ENCODE measurements around the gene GALK1.
"Not testable (repeated sequence)": the region's sequence is repeated elsewhere in the genome, so short reads cannot be mapped to it uniquely, and the experiment has no call there.

GALK1 gene

GRCh38 chr17:75764417-75764710 is 628 bp downstream of the GALK1 start:
- WGBS, 2 experiments, result 21 to 24% methylated on average over 14 of the region's 14 CpGs
- H3K36me3 ChIP-seq (ENCODE audit: control insufficient read depth, insufficient read depth, low read length), result no peaks in the 10 kb centered on the region
- H3K9me3 ChIP-seq (ENCODE audit: control insufficient read depth, low read length), result no peaks in the 10 kb centered on the region
- no peak overlapping the region for H3K27ac ChIP-seq (ENCODE audit: insufficient read depth, low read depth, low read length, poor library complexity, severe bottlenecking)
- peaks cover 8% of the 10 kb centered on the region for H3K4me1 ChIP-seq (ENCODE audit: control insufficient read depth, insufficient read depth, low read length)
- H3K27me3 ChIP-seq (ENCODE audit: control insufficient read depth, insufficient read depth, low read length, poor library complexity, severe bottlenecking), result peaks cover 6% of the 10 kb centered on the region
- H3K4me3 ChIP-seq (ENCODE audit: insufficient read depth, low read depth, low read length), result peak overlapping the region; percentile 65

GRCh38 chr17:75763613-75764416 is 1.2 kb downstream of the GALK1 start:
- H3K4me3 ChIP-seq (ENCODE audit: insufficient read depth, low read depth, low read length), result peak overlapping the region; percentile 65
- peaks cover 6% of the 10 kb centered on the region for H3K27me3 ChIP-seq (ENCODE audit: control insufficient read depth, insufficient read depth, low read length, poor library complexity, severe bottlenecking)
- 82 to 85% methylated on average over 16 of the region's 16 CpGs for WGBS, 2 experiments
- no peak overlapping the region for H3K27ac ChIP-seq (ENCODE audit: insufficient read depth, low read depth, low read length, poor library complexity, severe bottlenecking)
- H3K9me3 ChIP-seq (ENCODE audit: control insufficient read depth, low read length), result no peaks in the 10 kb centered on the region
- peaks cover 8% of the 10 kb centered on the region for H3K4me1 ChIP-seq (ENCODE audit: control insufficient read depth, insufficient read depth, low read length)
- no peaks in the 10 kb centered on the region for H3K36me3 ChIP-seq (ENCODE audit: control insufficient read depth, insufficient read depth, low read length)

GRCh38 chr17:75763269-75763607 is 1.8 kb downstream of the GALK1 start:
- Histone ChIP-seq H3K4me1 (ENCODE audit: control insufficient read depth, insufficient read depth, low read length) (peaks cover 8% of the 10 kb centered on the region), H3K36me3 (ENCODE audit: control insufficient read depth, insufficient read depth, low read length) (no peaks in the 10 kb centered on the region), H3K27ac (ENCODE audit: insufficient read depth, low read depth, low read length, poor library complexity, severe bottlenecking) (no peak overlapping the region), H3K9me3 (ENCODE audit: control insufficient read depth, low read length) (no peaks in the 10 kb centered on the region), H3K4me3 (ENCODE audit: insufficient read depth, low read depth, low read length) (no peak overlapping the region), H3K27me3 (ENCODE audit: control insufficient read depth, insufficient read depth, low read length, poor library complexity, severe bottlenecking) (peaks cover 6% of the 10 kb centered on the region)
- WGBS, 2 experiments, result 95% methylated on average over 3 of the region's 3 CpGs

GRCh38 chr17:75762513-75763268 is 2.3 kb downstream of the GALK1 start:
- Histone ChIP-seq H3K27me3 (ENCODE audit: control insufficient read depth, insufficient read depth, low read length, poor library complexity, severe bottlenecking) (peaks cover 6% of the 10 kb centered on the region), H3K4me1 (ENCODE audit: control insufficient read depth, insufficient read depth, low read length) (peaks cover 8% of the 10 kb centered on the region), H3K27ac (ENCODE audit: insufficient read depth, low read depth, low read length, poor library complexity, severe bottlenecking) (no peak overlapping the region), H3K9me3 (ENCODE audit: control insufficient read depth, low read length) (no peaks in the 10 kb centered on the region), H3K36me3 (ENCODE audit: control insufficient read depth, insufficient read depth, low read length) (no peaks in the 10 kb centered on the region), H3K4me3 (ENCODE audit: insufficient read depth, low read depth, low read length) (no peak overlapping the region)
- 96 to 97% methylated on average over 27 of the region's 27 CpGs for WGBS, 2 experiments

- not testable (repeated sequence) for H3K4me3 ChIP-seq (ENCODE audit: insufficient read depth, low read depth, low read length); H3K9me3 ChIP-seq (ENCODE audit: control insufficient read depth, low read length); H3K36me3 ChIP-seq (ENCODE audit: control insufficient read depth, insufficient read depth, low read length); H3K27ac ChIP-seq (ENCODE audit: insufficient read depth, low read depth, low read length, poor library complexity, severe bottlenecking); H3K27me3 ChIP-seq (ENCODE audit: control insufficient read depth, insufficient read depth, low read length, poor library complexity, severe bottlenecking)
- 91 to 92% methylated on average over 6 of the region's 6 CpGs for WGBS, 2 experiments
- peaks cover 12% of the 10 kb centered on the region for H3K4me1 ChIP-seq (ENCODE audit: control insufficient read depth, insufficient read depth, low read length)
Measured at GRCh38 chr17:75759978-75760640, 4.9 kb downstream of the GALK1 start.

GRCh38 chr17:75759457-75759856 is 5.5 kb downstream of the GALK1 start:
- Histone ChIP-seq H3K27ac (ENCODE audit: insufficient read depth, low read depth, low read length, poor library complexity, severe bottlenecking) (no peak overlapping the region), H3K9me3 (ENCODE audit: control insufficient read depth, low read length) (no peaks in the 10 kb centered on the region), H3K4me3 (ENCODE audit: insufficient read depth, low read depth, low read length) (no peak overlapping the region), H3K36me3 (ENCODE audit: control insufficient read depth, insufficient read depth, low read length) (no peaks in the 10 kb centered on the region), H3K27me3 (ENCODE audit: control insufficient read depth, insufficient read depth, low read length, poor library complexity, severe bottlenecking) (peaks cover 6% of the 10 kb centered on the region), H3K4me1 (ENCODE audit: control insufficient read depth, insufficient read depth, low read length) (peaks cover 12% of the 10 kb centered on the region)
- 82 to 88% methylated on average over 3 of the region's 3 CpGs for WGBS, 2 experiments

- WGBS, 2 experiments, result 90% methylated on average over 41 of the region's 41 CpGs
- no peak overlapping the region for H3K27ac ChIP-seq (ENCODE audit: insufficient read depth, low read depth, low read length, poor library complexity, severe bottlenecking)
Measured at GRCh38 chr17:75758131-75758905, 6.7 kb downstream of the GALK1 start.

GRCh38 chr17:75757086-75757681 is 7.8 kb downstream of the GALK1 start:
- Histone ChIP-seq H3K4me3 (ENCODE audit: insufficient read depth, low read depth, low read length) (no peak overlapping the region), H3K27me3 (ENCODE audit: control insufficient read depth, insufficient read depth, low read length, poor library complexity, severe bottlenecking) (peaks cover 12% of the 10 kb centered on the region), H3K36me3 (ENCODE audit: control insufficient read depth, insufficient read depth, low read length) (no peaks in the 10 kb centered on the region), H3K27ac (ENCODE audit: insufficient read depth, low read depth, low read length, poor library complexity, severe bottlenecking) (no peak overlapping the region), H3K4me1 (ENCODE audit: control insufficient read depth, insufficient read depth, low read length) (peaks cover 4% of the 10 kb centered on the region), H3K9me3 (ENCODE audit: control insufficient read depth, low read length) (no peaks in the 10 kb centered on the region)
- WGBS, 2 experiments, result 89 to 91% methylated on average over 21 of the region's 21 CpGs

More at GRCh38 chr17:75758131-75758905, 6.7 kb downstream of the GALK1 start:
- Histone ChIP-seq H3K4me3 (ENCODE audit: insufficient read depth, low read depth, low read length) (no peak overlapping the region), H3K9me3 (ENCODE audit: control insufficient read depth, low read length) (no peaks in the 10 kb centered on the region), H3K4me1 (ENCODE audit: control insufficient read depth, insufficient read depth, low read length) (peaks cover 4% of the 10 kb centered on the region), H3K36me3 (ENCODE audit: control insufficient read depth, insufficient read depth, low read length) (no peaks in the 10 kb centered on the region), H3K27me3 (ENCODE audit: control insufficient read depth, insufficient read depth, low read length, poor library complexity, severe bottlenecking) (peaks cover 6% of the 10 kb centered on the region)

- peaks cover 4% of the 10 kb centered on the region for H3K4me1 ChIP-seq (ENCODE audit: control insufficient read depth, insufficient read depth, low read length)
- 92 to 93% methylated on average over 29 of the region's 29 CpGs for WGBS, 2 experiments
- no peak overlapping the region for H3K27ac ChIP-seq (ENCODE audit: insufficient read depth, low read depth, low read length, poor library complexity, severe bottlenecking)
- H3K4me3 ChIP-seq (ENCODE audit: insufficient read depth, low read depth, low read length), result no peak overlapping the region
- H3K9me3 ChIP-seq (ENCODE audit: control insufficient read depth, low read length), result no peaks in the 10 kb centered on the region
- no peaks in the 10 kb centered on the region for H3K36me3 ChIP-seq (ENCODE audit: control insufficient read depth, insufficient read depth, low read length)
- peaks cover 12% of the 10 kb centered on the region for H3K27me3 ChIP-seq (ENCODE audit: control insufficient read depth, insufficient read depth, low read length, poor library complexity, severe bottlenecking)
Measured at GRCh38 chr17:75756451-75757085, 8.4 kb downstream of the GALK1 start.

All from ectodermal cell (in vitro differentiated cells).